Heart right ventricle (tissue), 16 donors: Measurements from ENCODE around the gene EXOC3L2. TPM values are rescaled to one million over a fixed set of nuclear protein-coding genes. Genes with fewer than 3 reads are reported as not detected.

Experiments
- ATAC-seq, 8 donors: fragments of 200-7000 bp; cut with Tn5 transposase; one replicate each; pipeline ENCODE4 v1.9.1; 2020; ENCODE audit warnings: mild to moderate bottlenecking in 8 of 8, moderate library complexity in 8 of 8, moderate number of reproducible peaks in 1 of 8
- DNase-seq, 2 donors: peaks; one replicate each; pipeline ENCODE4 v3.0.0-alpha.2; 2020
- H3K27ac ChIP-seq, 10 donors: fragments of 200-600 bp; sonication (generic) in 2 of 10; one replicate each; pipeline versions ENCODE4 v1.5.0 to v1.8.0; 2020 to 2022; ENCODE audit warnings: mild to moderate bottlenecking in 3 of 10
- H3K27me3 ChIP-seq, 7 donors: fragments of 200-600 bp; one replicate each; pipeline ENCODE4 v1.8.0; 2021 to 2022; ENCODE audit warnings: mild to moderate bottlenecking in 2 of 7
- H3K36me3 ChIP-seq, 9 donors: fragments of 200-600 bp; sonication (generic) in 1 of 9; one replicate each; pipeline versions ENCODE4 v1.5.0 to v1.8.0; 2020 to 2022; ENCODE audit warnings: mild to moderate bottlenecking in 2 of 9
- H3K4me1 ChIP-seq, 9 donors: fragments of 200-600 bp; sonication (generic) in 1 of 9; one replicate each; pipeline versions ENCODE4 v1.5.0 to v1.8.0; 2020 to 2022; ENCODE audit warnings: mild to moderate bottlenecking in 4 of 9
- H3K4me3 ChIP-seq, 10 donors: fragments of 200-600 bp; sonication (generic) in 2 of 10; one replicate each; pipeline versions ENCODE4 v1.5.0 to v1.8.0; 2020 to 2022; ENCODE audit warnings: mild to moderate bottlenecking in 7 of 10, moderate library complexity in 2 of 10
- H3K9me3 ChIP-seq, 11 donors: fragments of 200-600 bp in 10 of 11; sonication (generic) in 2 of 11; one replicate each; pipeline versions ENCODE4 v1.5.0 to v1.8.0; 2013 to 2022; ENCODE audit warnings: mild to moderate bottlenecking in 2 of 11, control low read depth in 1 of 11, moderate library complexity in 1 of 11
- CTCF ChIP-seq, 9 donors: fragments of 200-600 bp; sonication (generic) in 2 of 9; IDR thresholded peaks; one replicate each; pipeline versions ENCODE4 v1.5.0 to v1.8.0; 2021 to 2022; ENCODE audit warnings: antibody characterized with exemption in 9 of 9, mild to moderate bottlenecking in 5 of 9, moderate library complexity in 1 of 9
- WGBS, 2 donors: extraction: QIAGEN DNeasy Blood & Tissue Kit; methylation state at CpG; one replicate each; pipeline ENCODE4 v1.1.7; 2013; ENCODE audit warnings: inconsistent platforms in 1 of 2; 5-methylcytosine and 5-hydroxymethylcytosine counted together
- intact Hi-C, 10 donors: fragments of 100-400 bp; cut with DNase I; formaldehyde crosslinking; loops; one replicate each; pipeline versions ENCODE4 v1.11.1 to v1.14.2; 2022
- polyA plus RNA-seq, 2 donors: library from polyadenylated mRNA; stranded (reverse); fragments of 200-250 nt; gene quantifications; one replicate each; pipeline ENCODE4 v1.2.3, GENCODE V29; 2013
- total RNA-seq, 10 donors: library from RNA; stranded (reverse); fragmentation: NEBNext Ultra II Directional in 3 of 10; extraction: Animal tissue kit (Norgen Biotek cat#: 25700) in 3 of 10; gene quantifications; one replicate each; pipeline versions ENCODE4 v1.2.1 to v1.2.4, GENCODE V29; 2021 to 2023
- donor health status: Arrhythmogenic right ventricular cardiomyopathy.
- donor health status: ischemic (EF 13 %, LVEDD 7.1; RV severe dilation, severe dysfunction).
- donor health status: healthy with polysubstance abuse.
- donor health status: DM: no; HTN: yes; CAD: no.
- donor health status: DM: no; HTN: no; CAD: no.
- donor health status: ischemic (EF 25% LVEDD 6.9; RV normal size, moderate dysfunction).
- donor health status: ischemic (EF 25% LVEDD 5.7; RV mildly dilated, moderate dysfunction).
- donor health status: healthy.
- donor health status: DM: yes; HTN: yes; CAD: no.
- donor health status: Ischemic cardiomyopathy.
- donor health status: ischemic (EF 35%, LVEDD 5.7; RV mildly dilated, moderate dysfunction).
- donor health status: nonischemic (EF 11% LVEDD 7.7; RV severe dilation, severe dysfunction).
- donor health status: DM: yes; HTN: yes; CAD: no.
- donor health status: PGD.
- donor health status: ischemic (EF 29% LVEDD 5.4; RV normal size, mild dysfunction).
- donor health status: nonischemic (EF 23%, LVEDD 6.1; RV moderate dilation, normal function).

The EXOC3L2 gene
- total and polyA plus RNA-seq, 12 donors, result 0.27 to 2.0 (median 1.2) TPM

- no peak for TF ChIP-seq CTCF (IDR thresholded peaks at IDR 0.05)
- no peak overlapping the region for H3K4me3 ChIP-seq
- peaks cover 0 to 15% (median 0%) of the 10 kb centered on the region in 11 donors for H3K9me3 ChIP-seq
- no peaks in the 10 kb centered on the region for H3K27me3 ChIP-seq
- peaks cover 0 to 15% (median 0%) of the 10 kb centered on the region in 9 donors for H3K4me1 ChIP-seq
- H3K36me3 ChIP-seq, result peaks cover 0 to 85% (median 8%) of the 10 kb centered on the region in 9 donors
- DNase-seq (no peak), ATAC-seq (no peak)
- WGBS, 2 donors, result 96% methylated on average over 6 of the region's 6 CpGs
- intact Hi-C loops, result no loop called here
- H3K27ac ChIP-seq, result no peak overlapping the region
Measured at GRCh38 chr19:45290381-45290931, 45.2 kb upstream of the EXOC3L2 start.

DNA sequence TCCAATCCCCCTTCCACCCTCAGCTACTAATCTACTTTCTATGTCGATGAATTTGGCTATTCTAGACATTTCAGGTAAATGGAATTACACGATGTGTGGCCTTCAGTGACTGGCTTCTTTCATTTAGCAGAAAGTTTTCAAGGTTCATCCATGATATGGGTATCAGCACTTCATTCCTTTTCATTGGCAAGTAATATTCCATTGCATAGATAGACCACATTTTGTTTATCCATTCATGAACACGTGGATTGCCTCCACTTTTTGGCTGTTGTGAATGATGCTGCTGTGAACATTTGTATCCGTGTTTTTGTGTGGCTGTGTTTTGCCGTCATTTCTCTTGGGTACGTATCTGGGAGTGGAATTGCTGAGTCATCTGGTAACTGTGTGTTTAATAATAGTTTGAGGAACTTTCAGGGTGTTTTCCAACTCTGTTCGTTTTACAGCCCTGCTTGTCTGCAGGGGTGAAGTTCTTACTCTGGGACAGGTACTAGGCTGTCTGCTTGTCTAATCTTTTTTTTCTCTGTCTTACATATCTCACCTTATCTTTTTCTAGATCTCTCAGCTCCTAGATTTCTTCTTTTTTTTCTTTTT, 38.3 kb upstream of the EXOC3L2 start:
- intact Hi-C loops, result no loop called here
- WGBS, 2 donors, result 72 to 92% methylated on average over 7 of the region's 7 CpGs
- no peak overlapping the region for H3K4me3 ChIP-seq
- H3K36me3 ChIP-seq, result peaks cover 0 to 82% (median 33%) of the 10 kb centered on the region in 9 donors
- ATAC-seq, result no peak
- no peaks in the 10 kb centered on the region for H3K27me3 ChIP-seq
- no peak for TF ChIP-seq CTCF (IDR thresholded peaks at IDR 0.05)
- no peaks in the 10 kb centered on the region for H3K4me1 ChIP-seq
- H3K27ac ChIP-seq, result no peak overlapping the region
- H3K9me3 ChIP-seq, result no peaks in the 10 kb centered on the region
- no peak for DNase-seq

DNA sequence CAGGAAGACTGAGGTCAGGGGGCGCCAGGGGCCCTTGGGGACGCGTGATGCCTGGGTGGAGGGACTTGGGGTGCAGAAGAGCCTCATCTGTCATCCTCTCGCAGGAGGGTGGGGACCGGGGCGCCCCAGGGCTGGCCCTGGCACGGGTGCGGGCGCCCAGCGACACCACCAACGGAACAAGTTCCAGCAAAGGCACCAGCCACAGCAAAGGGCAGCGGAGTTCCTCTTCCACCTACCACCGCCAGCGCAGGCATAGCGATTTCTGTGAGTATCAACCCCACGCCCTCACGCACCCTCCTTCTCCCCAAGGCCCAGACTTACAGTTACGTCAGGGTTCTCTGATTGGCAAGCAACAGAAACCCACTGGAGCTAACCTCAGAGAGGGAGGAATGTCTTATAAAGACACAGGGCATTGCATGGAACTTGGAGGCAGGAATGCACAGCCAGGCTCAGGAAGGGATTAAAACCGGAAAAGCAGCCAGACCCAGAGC, 35.3 kb upstream of the EXOC3L2 start:
- DNase-seq (no peak), ATAC-seq (peak in 1 of 8 donors; percentile 36)
- Histone ChIP-seq H3K36me3 (peaks cover 0 to 88% (median 27%) of the 10 kb centered on the region in 9 donors), H3K4me3 (no peak overlapping the region), H3K27me3 (no peaks in the 10 kb centered on the region), H3K27ac (no peak overlapping the region), H3K9me3 (no peaks in the 10 kb centered on the region), H3K4me1 (no peaks in the 10 kb centered on the region)
- intact Hi-C loops, result no loop called here
- 89% methylated on average over 19 of the region's 19 CpGs for WGBS, 2 donors
- TF ChIP-seq CTCF (IDR thresholded peaks at IDR 0.05), result no peak

DNA sequence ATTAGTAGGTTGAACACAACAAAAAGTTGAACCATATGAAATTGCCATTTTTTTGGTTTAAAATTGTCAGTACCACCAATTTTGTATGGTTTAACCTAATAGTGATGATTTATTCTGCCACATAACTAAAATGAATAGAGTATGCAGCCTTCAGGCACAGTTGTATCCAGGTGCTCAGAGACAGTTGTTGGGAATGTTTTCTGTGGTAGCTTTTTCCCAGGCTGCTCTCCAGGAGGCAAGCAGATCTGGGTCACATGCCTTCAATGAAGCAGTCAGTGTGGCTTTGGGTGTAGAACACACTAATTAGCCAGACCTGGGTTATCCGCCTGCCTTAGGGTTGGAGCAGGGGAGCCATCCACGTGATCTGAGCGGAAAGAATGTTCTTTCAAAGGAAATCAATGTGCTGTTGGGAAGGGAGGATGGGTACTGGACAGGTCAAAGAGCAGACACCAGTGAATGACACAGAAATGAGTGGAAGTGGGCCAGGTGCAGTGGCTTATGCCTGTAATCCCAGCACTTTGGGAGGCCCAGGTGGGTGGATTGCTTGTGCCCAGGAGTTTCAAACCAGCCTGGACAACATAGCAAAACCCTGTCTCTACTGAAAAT, 34.5 kb upstream of the EXOC3L2 start:
- WGBS, 2 donors, result 90 to 94% methylated on average over 3 of the region's 3 CpGs
- Histone ChIP-seq H3K4me1 (no peaks in the 10 kb centered on the region), H3K9me3 (no peaks in the 10 kb centered on the region), H3K36me3 (peaks cover 0 to 89% (median 27%) of the 10 kb centered on the region in 9 donors), H3K27me3 (no peaks in the 10 kb centered on the region), H3K4me3 (no peak overlapping the region), H3K27ac (no peak overlapping the region)
- intact Hi-C loops, result no loop called here
- no peak for DNase-seq
- peak in 1 of 8 donors; percentile 2 for ATAC-seq
- no peak for TF ChIP-seq CTCF (IDR thresholded peaks at IDR 0.05)
